ENCODE results near the gene ALMS1. TPM values are rescaled to one million over a fixed set of nuclear protein-coding genes. Genes with fewer than 3 reads are reported as not detected.
"Not testable (repeated sequence)": the region's sequence is repeated elsewhere in the genome, so short reads cannot be mapped to it uniquely, and the experiment has no call there.

Gene ALMS1
- total RNA-seq, 1 donor from 2014 or later: 21.5 TPM

GRCh38 chr2:73510470-73510869, 124.8 kb downstream of the ALMS1 start:
- DNase-seq (ENCODE audit: low spot score): not testable (repeated sequence)

GRCh38 chr2:73516033-73516432, 130.4 kb downstream of the ALMS1 start:
- no peak for DNase-seq (ENCODE audit: low spot score)

DNA sequence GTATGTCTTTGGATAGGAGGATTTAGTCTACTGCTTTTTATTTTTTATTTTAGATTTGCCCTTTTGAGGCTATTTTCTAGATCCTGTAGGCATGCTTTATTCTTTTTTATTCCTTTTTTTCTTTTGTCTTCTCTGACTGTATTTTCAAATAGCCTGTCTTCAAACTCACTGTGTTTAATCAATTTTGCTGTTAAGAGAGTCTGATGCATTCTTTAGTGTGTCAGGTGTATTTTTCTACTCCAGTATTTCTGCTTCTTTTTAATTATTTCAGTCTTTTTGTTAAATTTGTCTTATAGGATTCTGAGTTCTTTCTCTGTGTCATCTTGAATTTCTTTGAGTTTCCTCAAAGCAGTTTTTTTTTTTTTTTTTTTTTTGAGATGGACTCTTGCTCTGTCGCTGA, 143.1 kb downstream of the ALMS1 start:
- DNase-seq (ENCODE audit: low spot score): no peak

DNA sequence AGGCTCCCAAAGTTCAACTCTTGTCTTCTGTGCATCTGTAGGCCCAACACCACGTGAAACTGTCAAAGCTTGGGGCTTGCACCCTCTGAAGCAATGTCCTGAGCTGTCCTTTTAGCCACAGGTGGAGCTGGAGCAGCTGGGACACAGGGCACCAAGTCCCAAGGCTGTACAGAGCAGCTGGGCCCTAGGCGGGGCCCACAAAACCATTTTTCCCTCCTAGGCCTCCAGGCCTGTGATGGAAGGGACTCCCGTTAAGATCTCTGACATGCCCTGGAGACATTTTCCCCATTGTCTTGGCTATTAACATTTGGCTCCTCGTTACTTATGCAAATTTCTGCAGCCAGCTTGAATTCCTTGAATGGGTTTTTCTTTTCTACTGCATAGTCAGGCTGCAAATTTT, 145.1 kb downstream of the ALMS1 start:
- not testable (repeated sequence) for DNase-seq (ENCODE audit: low spot score)

DNA sequence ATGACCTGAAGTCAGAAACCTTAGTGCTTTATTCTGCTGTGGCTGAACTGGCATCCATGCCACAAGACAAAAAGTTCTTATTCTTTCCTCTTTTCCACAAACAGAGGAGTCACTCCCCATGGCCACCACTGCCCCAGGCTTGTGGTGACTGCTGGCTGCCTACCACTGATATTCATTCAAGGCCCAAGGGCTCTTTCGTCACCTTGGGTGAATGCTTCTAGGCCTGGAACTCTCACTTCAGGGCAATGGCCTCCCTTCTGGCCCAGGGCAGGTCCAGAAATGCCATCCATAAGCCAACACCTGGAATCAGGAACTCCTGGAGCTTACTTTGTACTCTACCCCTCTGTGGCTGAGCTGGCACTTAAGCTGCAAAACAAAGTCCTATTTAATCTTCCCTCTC, 146.7 kb downstream of the ALMS1 start:
- no peak for DNase-seq (ENCODE audit: low spot score)

DNA sequence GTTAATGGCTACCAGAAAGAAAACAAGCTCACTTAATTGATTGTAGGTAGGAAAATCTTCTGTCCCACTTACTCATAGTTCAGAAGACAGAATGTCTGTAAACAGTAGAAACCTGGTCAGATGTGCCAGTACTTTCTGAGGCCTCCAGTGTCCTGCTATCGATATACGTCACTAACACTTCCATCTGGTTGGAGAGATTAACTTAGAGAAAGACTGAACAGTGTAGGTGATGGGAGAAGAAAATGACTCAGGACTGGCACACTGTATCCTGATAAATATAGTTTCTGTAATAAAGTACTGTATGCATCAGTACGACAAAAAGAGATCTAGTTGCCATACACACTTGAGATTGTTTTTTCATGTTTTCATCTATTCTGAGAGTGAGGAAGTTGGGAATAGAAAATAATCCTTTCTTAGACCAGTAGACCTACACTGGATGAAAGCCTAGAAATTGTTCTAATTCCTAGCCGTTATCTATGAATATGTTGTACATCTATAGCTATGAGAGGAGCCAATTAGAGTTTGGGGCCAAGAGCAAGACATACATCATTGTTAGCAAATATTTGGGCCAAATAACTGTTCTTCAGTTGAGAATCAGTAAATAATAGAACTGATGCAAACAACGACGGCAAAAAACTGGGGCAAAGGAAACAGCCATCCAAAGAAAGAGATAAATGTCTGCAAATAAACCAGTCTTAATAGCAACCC, 150.7 kb downstream of the ALMS1 start:
- DNase-seq (ENCODE audit: low spot score): no peak

- not testable (repeated sequence) for DNase-seq (ENCODE audit: low spot score)
These were observed 175.2 kb downstream of the ALMS1 start for GRCh38 chr2:73560875-73561274.

DNA sequence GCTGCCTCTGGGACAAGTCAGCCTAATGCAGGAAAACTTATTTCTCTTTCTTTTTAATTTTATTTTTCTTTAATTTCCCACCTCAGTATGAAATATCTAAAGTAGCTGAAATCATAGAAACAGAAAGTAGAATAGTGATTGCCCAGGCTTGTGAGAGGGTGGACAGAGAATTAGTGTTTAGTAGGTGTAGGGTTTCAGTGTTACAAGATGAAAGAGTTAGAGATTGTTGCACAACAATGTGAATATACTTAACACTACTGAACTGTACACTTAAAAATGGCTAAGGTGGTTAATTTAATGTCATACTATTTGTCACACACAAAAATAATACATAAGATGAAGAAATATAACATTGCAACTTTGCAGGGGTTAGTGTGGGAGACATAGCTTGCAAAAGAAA, 175.8 kb downstream of the ALMS1 start:
- DNase-seq (ENCODE audit: low spot score): no peak

- DNase-seq (ENCODE audit: low spot score): no peak
These were observed 179.3 kb downstream of the ALMS1 start for GRCh38 chr2:73564986-73565385.

DNA sequence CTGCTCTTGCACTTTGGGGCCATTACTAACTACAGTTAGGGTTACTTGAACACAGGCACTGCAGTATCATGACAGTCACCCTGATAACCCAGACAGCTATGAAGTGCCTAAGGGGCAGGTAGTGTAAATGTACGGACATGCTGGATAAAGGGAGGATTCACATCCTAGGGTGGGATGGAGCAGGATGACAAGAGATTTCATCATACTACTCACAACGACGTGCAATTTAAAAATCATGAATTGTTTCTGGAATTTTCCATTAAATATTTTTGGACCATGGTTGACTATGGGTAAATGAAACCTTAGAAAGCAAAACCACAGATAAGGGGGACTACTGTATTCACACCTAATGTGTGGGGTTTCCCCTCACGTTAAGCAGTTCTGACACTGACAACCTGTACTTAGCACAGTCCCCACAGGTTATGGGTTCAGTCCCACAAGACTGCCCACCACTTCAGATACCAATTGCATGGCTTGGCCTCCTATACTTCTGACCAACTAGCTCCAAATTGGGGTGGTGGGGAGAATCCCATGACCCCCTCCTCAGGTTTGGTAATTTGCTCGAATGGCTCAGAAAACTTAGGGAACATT, 180.7 kb downstream of the ALMS1 start:
- no peak for DNase-seq (ENCODE audit: low spot score)

DNA sequence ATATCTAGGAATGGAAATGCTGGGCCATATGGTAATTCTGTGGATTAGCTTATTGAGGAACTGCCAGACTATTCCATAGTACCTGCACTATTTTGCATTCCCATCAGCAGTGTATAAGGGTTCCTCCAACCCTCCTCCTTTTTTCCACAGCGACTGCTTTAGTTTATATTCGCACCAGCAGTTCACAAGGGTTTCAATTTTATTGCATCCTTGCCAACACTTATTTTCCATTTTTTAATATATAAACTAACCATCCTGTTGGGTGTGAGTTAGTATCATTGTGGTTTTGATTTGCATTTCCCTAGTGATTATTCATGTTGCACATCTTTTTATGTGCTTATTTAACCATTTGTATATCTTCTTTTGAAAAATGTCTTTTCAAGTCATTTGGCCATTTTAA, 189.6 kb downstream of the ALMS1 start:
- no peak for DNase-seq (ENCODE audit: low spot score)

GRCh38 chr2:73582364-73582763, 196.7 kb downstream of the ALMS1 start:
- DNase-seq (ENCODE audit: low spot score): no peak

DNA sequence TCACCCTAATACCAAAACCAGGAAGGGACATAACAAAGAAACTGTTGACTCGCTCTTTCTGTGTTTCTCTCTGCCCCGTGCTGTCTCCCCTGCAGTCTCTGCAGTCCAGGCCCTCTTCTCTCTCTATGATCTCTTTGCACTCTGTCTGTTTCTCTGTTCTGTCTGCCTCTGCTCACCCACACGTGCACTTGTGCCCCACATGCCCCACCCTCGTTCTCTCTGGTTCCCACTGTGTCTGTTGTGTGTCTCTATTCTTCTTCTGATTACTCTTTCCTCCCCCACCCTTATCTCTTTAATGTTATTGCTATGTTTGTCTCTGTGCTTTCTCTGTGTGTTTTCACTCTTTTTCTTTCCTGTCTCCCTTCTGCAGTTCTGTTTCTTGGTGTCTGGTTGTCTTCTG, 202.5 kb downstream of the ALMS1 start:
- DNase-seq (ENCODE audit: low spot score): no peak

DNA sequence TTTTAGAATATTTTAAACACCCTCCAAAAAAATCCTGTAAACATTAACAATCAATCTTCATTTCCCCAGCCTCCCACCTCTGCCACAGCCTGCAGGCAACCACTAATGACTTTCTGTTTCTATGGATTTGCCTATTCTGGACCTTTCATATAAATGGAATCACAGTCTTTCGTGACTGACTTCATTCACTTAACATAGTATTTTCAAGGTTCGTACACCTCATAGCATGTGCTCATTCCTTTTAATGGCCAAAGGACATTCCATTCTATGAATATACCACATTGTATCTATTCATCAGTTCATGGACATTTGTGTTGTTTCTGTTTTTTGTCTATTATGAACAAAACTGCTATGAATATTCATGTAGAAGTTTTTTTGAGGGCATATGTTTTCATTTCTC, 208.0 kb downstream of the ALMS1 start:
- DNase-seq (ENCODE audit: low spot score): no peak

DNA sequence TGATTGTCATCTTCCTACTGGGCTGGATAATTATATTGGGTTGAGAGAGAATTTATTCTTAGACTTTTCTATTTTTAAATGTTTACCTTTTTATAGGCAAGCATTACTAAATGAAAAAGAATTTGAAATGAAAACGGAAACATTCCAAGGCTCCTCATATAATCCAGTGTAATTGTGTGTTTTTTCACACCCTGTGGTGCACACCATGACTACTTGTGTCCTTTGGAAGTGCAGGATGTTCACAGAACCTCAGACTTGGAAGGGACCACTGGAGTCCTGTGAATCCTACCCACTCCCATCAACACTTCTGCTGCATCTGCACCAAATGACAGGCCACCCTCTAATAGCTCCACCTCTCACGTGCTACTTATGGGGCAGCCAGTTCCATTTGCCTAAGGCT, 208.6 kb downstream of the ALMS1 start:
- DNase-seq (ENCODE audit: low spot score): no peak

DNA sequence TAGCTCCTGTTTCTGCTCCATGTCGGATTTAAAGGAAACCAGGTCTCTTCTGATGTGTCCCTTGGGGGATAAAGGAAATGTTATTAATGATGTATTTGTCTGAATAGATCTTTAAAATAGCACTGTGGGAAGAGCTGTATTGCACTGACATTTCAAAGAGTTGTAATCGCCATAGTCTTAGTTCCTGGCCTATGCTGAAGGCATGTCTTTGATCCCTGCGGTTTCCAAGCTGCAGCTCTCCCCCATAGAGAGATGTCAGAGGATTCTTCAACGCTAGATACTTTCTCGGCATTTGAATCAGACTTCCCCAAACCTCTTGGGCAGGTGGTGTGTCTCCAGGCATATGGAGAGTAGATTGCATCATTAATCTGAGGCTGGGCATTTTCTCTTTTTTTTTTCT, 216.1 kb downstream of the ALMS1 start:
- no peak for DNase-seq (ENCODE audit: low spot score)

DNA sequence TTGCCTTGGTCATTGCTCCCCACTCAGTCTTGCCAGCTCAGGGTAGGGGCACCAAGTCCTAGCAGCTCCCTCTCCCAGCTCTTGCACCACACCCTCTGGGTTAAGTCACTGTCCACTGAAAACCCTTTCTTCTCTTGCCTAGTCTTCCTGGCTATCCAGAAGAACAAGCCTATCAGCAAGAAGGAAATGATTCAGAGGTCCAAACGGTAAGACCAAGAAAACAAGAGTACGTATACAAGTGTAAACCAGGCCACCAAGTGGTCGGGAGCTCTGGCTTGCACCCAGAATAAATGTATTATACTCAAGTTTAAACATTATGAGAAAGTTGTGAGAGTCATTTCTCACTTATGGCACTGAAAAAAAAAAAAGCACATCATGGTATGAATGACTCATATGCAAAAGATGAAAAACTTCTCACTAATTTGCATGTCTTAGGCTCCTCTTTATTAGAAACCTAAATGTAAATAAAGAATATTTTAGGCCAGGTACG, 217.5 kb downstream of the ALMS1 start:
- DNase-seq (ENCODE audit: low spot score): not testable (repeated sequence)

- DNase-seq (ENCODE audit: low spot score): not testable (repeated sequence)
These were observed 219.0 kb downstream of the ALMS1 start for GRCh38 chr2:73604589-73604988.

- DNase-seq (ENCODE audit: low spot score): no peak
These were observed 224.5 kb downstream of the ALMS1 start for GRCh38 chr2:73610111-73610510.

GRCh38 chr2:73611193-73611592, 225.6 kb downstream of the ALMS1 start:
- no peak for DNase-seq (ENCODE audit: low spot score)

DNA sequence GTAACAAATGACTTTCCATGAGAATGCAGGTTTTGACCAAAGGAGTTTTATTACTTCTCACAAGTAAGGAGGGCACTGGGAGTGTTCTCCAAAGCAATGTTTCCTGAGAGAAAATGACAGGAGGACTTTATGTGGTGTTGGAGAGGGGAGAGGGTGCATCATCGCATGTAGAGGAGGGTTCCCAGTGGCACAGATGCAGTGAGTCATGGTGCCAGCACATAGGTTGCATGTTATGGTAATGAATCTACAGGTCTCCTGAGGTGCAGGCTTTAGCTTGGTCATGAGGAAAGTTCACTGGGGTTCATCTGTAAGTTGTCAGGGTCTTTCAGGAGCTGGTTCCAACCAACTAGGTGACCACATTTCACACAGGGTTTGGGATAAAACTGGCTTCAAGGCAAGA, 226.2 kb downstream of the ALMS1 start:
- DNase-seq (ENCODE audit: low spot score): no peak

- no peak for DNase-seq (ENCODE audit: low spot score)
These were observed 228.5 kb downstream of the ALMS1 start for GRCh38 chr2:73614105-73614504.

GRCh38 chr2:73614997-73615396, 229.4 kb downstream of the ALMS1 start:
- DNase-seq (ENCODE audit: low spot score): no peak

GRCh38 chr2:73619925-73620324, 234.3 kb downstream of the ALMS1 start:
- not testable (repeated sequence) for DNase-seq (ENCODE audit: low spot score)
